Erythroblast (primary cell): ENCODE data around the gene PLSCR2.

Experiments
- GATA1 ChIP-seq: IDR thresholded peaks from 2 replicates; pipeline ENCODE4 v1.6.1; 2011; ENCODE audit warnings: low read depth, mild to moderate bottlenecking, control low read depth, low read length, moderate library complexity
- POLR2A ChIP-seq: IDR thresholded peaks from 2 replicates; pipeline ENCODE4 v1.6.1; 2011; ENCODE audit warnings: mild to moderate bottlenecking, low read length

- TF ChIP-seq POLR2A (no peak), GATA1 (no peak)
Observed at GRCh38 chr3:146421819-146422759, 47.3 kb downstream of the PLSCR2 start.
